HG03378 (cell line): ENCODE data around the gene C6orf47.
"Not testable (repeated sequence)": the region's sequence is repeated elsewhere in the genome, so short reads cannot be mapped to it uniquely, and the experiment has no call there.

Experiments used
- ATAC-seq: cut with Tn5 transposase; IDR thresholded peaks from one replicate; pipeline ENCODE4 v1.9.1; 2021; ENCODE audit warnings: mild to moderate bottlenecking, moderate library complexity; ENCODE audit not compliant: unreplicated experiment

Gene C6orf47

GRCh38 chr6:31660381-31661261 is at the start of gene C6orf47:
Gene C6orf47 (minus strand): TSS chr6:31660778. CDS start chr6:31659947, 831 bp downstream.
- no peak for ATAC-seq

GRCh38 chr6:31709157-31709556 is 48.6 kb upstream of the C6orf47 start:
- not testable (repeated sequence) for ATAC-seq

GRCh38 chr6:31708224-31708623 is 47.6 kb upstream of the C6orf47 start:
- no peak for ATAC-seq

- no peak for ATAC-seq
These were observed 47.1 kb upstream of the C6orf47 start for GRCh38 chr6:31707701-31708100.

- ATAC-seq = no peak
These were observed 46.0 kb upstream of the C6orf47 start, which contains the start of gene LY6G6F for GRCh38 chr6:31706599-31706998. Gene LY6G6F (plus strand): TSS chr6:31706866. CDS start chr6:31706907, 41 bp downstream.

- ATAC-seq = no peak
These were observed 45.4 kb upstream of the C6orf47 start for GRCh38 chr6:31705931-31706330.

- ATAC-seq = peak; percentile 80
These were observed 42.5 kb upstream of the C6orf47 start, which contains the start of gene ABHD16A for GRCh38 chr6:31702819-31703716. Gene ABHD16A (minus strand): TSS chr6:31703324. CDS start chr6:31703281, 43 bp downstream.

GRCh38 chr6:31702405-31702818 is 41.8 kb upstream of the C6orf47 start:
- ATAC-seq = no peak

GRCh38 chr6:31701666-31702404 is 41.3 kb upstream of the C6orf47 start:
- no peak for ATAC-seq

- ATAC-seq = no peak
These were observed 40.3 kb upstream of the C6orf47 start for GRCh38 chr6:31700740-31701401.

GRCh38 chr6:31697555-31697954 is 37.0 kb upstream of the C6orf47 start:
- no peak for ATAC-seq

- no peak for ATAC-seq
These were observed 33.0 kb upstream of the C6orf47 start for GRCh38 chr6:31693535-31693934.

- no peak for ATAC-seq
These were observed 32.3 kb upstream of the C6orf47 start for GRCh38 chr6:31692886-31693285.

GRCh38 chr6:31692353-31692752 is 31.8 kb upstream of the C6orf47 start:
- no peak for ATAC-seq

GRCh38 chr6:31691564-31692108 is 31.1 kb upstream of the C6orf47 start:
- ATAC-seq = no peak

GRCh38 chr6:31691078-31691463 is 30.5 kb upstream of the C6orf47 start:
- no peak for ATAC-seq

GRCh38 chr6:31690231-31691077 is 29.9 kb upstream of the C6orf47 start:
- ATAC-seq = no peak

GRCh38 chr6:31689249-31690110 is 28.9 kb upstream of the C6orf47 start:
- ATAC-seq = no peak
